Panc1 (cell line): ENCODE results near the gene ELK4.

ENCODE experiments used
- CTCF ChIP-seq: fragments of 450-650 bp; IDR thresholded peaks from 2 replicates; pipeline ENCODE4 v1.5.1; 2017; ENCODE audit warnings: mild to moderate bottlenecking
- POLR2AphosphoS5 ChIP-seq: IDR thresholded peaks from 2 replicates; pipeline ENCODE4 v1.6.1; 2012; ENCODE audit warnings: mild to moderate bottlenecking, low read depth, low read length, moderate library complexity
- REST ChIP-seq, 2 experiments: IDR thresholded peaks; 2 replicates each; pipeline ENCODE4 v1.6.1; 2011 to 2012; ENCODE audit warnings: low read depth in 2 of 2, control low read depth in 1 of 2, low read length in 1 of 2, mild to moderate bottlenecking in 1 of 2, moderate library complexity in 1 of 2; ENCODE audit not compliant: insufficient read depth in 1 of 2
- SIN3A ChIP-seq: IDR thresholded peaks from 2 replicates; pipeline ENCODE4 v1.6.1; 2012; ENCODE audit warnings: low read depth, mild to moderate bottlenecking, low read length, moderate library complexity, borderline replicate concordance; ENCODE audit not compliant: insufficient read depth
- TCF7L2 ChIP-seq: IDR thresholded peaks from 2 replicates; pipeline ENCODE4 v1.6.1; 2011; ENCODE audit warnings: mild to moderate bottlenecking, low read depth, low read length, inconsistent platforms

GRCh38 chr1:205590777-205591513, 40.9 kb downstream of the ELK4 start:
- TF ChIP-seq CTCF (no peak), POLR2AphosphoS5 (no peak), REST (IDR thresholded peaks at IDR 0.05; ENCODE audit: insufficient read depth in 1 of 2, low read depth in 2 of 2, low read length in 1 of 2) (no peak), TCF7L2 (no peak), SIN3A (no peak)
